Measurements from ENCODE around the gene IL36G.

- TF ChIP-seq CTCF (IDR thresholded peaks at IDR 0.05) (no peak), POLR2A (IDR thresholded peaks at IDR 0.05; ENCODE audit: low read depth) (no peak)
These were observed 30.4 kb upstream of the IL36G start for GRCh38 chr2:112947374-112947773.
